SIG-M5 treated with dmso at 0.1 percent for 504 hours (cell line): Measurements from ENCODE around the gene GLIPR1L1.
A peak's percentile ranks its signal among the peaks of the same experiment; 100 is the strongest.
"Not testable (repeated sequence)": the region's sequence is repeated elsewhere in the genome, so short reads cannot be mapped to it uniquely, and the experiment has no call there.

ENCODE experiments used
- DNase-seq: peaks from one replicate; lab custom pipeline; 2025; ENCODE audit not compliant: unreplicated experiment; lab: John Stamatoyannopoulos, UW

GLIPR1L1 gene

GRCh38 chr12:75334384-75335030, at the start of gene GLIPR1L1:
TSS of gene GLIPR1L1 (plus strand) at chr12:75334670. CDS start at chr12:75334729, 59 bp downstream.
- DNase-seq: peak; percentile 81

- DNase-seq: no peak
These were observed 45.6 kb upstream of the GLIPR1L1 start for GRCh38 chr12:75288860-75289259.

- DNase-seq: peak; percentile 28
These were observed 44.7 kb upstream of the GLIPR1L1 start for GRCh38 chr12:75289753-75290152.

GRCh38 chr12:75291014-75291413, 43.5 kb upstream of the GLIPR1L1 start:
- no peak for DNase-seq

- no peak for DNase-seq
These were observed 40.1 kb upstream of the GLIPR1L1 start for GRCh38 chr12:75294336-75294735.

DNA sequence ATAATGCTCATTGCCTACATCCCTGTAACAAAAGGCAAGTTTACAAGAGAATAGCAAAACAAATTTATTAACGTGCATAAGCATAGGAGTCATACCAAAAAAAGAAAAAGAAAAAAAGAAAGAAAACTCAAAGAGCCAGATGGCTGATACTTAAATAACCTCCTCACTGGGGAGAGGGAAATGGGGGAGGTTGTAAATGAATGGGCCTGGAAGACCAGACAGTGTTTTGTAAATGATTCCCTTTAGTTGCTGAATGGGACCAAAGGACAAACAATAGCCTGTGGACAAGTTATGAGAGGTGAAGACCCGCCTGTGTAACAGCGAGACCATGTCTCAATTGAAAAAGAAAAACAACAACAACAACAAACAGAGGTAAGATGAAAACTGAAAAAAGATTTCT, 39.7 kb upstream of the GLIPR1L1 start:
- DNase-seq: no peak

- DNase-seq: no peak
These were observed 32.2 kb upstream of the GLIPR1L1 start for GRCh38 chr12:75302225-75302624.

GRCh38 chr12:75302781-75303180, 31.7 kb upstream of the GLIPR1L1 start:
- DNase-seq: no peak

- no peak for DNase-seq
These were observed 28.8 kb upstream of the GLIPR1L1 start for GRCh38 chr12:75305412-75306332.

GRCh38 chr12:75308279-75308678, 26.2 kb upstream of the GLIPR1L1 start:
- no peak for DNase-seq

DNA sequence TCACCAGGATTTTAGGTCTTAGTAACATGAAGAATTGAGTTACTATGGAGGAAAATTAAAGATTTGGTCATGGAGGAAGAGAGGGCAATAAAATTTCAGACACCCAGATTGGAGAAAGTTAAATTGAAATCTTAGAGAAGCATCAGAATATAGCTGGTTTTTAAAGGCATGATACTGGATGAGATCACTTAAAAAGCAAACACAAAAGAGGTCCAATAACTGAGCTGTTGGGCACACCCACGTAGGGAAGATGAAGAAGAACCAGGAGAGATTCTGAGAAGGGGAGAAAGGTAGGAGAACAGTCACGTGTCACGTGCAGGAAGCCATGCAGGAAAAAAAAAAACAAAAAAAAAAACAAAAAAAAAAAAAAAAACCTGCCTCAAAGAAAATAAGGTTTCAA, 23.1 kb upstream of the GLIPR1L1 start:
- DNase-seq: no peak

DNA sequence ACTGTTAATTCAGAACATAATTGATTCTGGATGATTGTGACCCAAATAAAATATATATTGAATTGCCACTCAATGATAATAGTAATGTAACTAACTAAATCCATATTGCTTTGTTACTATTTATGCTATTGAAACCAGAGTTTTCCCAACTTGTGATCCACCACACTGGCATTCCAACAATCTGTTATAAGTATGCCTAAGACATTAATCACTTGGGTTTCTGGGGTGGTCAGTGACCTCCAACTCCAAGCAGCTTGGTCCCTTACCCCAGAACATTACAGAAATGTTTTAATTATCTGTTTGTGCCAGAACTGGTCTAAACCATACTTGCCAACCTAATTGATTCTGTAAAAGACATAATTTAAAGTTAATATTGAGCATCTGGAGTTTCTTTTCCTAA, 19.0 kb upstream of the GLIPR1L1 start:
- DNase-seq: no peak

DNA sequence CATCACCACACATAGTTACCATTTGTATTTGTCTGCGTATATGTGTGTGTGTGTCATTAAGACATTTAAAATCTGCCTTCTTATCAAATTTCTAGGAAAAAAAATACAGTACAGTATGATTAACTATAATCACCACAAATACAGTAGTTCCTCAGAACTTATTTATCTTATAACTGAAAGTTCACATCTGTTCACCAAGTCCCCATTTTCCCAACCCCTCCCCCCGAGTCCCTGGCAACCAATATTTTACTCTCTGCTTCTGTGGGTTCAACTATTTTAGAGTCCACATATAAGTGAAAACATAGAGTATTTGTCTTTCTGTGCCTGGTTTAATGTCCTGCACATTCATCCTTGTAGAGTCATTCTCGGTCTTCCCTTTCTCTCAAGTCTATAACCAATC, 16.7 kb upstream of the GLIPR1L1 start:
- no peak for DNase-seq

- no peak for DNase-seq
These were observed 12.0 kb upstream of the GLIPR1L1 start for GRCh38 chr12:75322464-75322863.

DNA sequence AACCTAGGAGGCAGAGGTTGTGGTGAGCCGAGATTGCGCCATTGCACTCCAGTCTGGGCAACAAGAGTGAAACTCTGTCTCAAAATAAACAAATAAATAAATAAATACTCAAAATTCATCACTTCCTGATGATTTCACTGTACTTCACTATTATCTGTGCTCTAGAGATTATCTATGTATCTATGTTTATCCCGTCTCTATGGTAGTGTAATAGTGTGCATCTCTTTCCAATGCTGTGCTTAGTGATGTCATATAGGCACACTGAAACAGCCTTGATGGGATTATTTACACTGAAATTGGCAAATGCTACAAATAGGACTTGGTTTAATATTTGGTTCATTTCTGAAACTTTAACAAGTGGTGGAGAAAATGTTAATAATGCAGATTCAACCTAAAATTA, 10.8 kb upstream of the GLIPR1L1 start:
- no peak for DNase-seq

- DNase-seq: no peak
These were observed 6.8 kb upstream of the GLIPR1L1 start for GRCh38 chr12:75327642-75328041.

GRCh38 chr12:75329918-75330826, 4.3 kb upstream of the GLIPR1L1 start, which contains the start of gene CAPS2:
TSS of gene CAPS2 (minus strand) at chr12:75330324. CDS start at chr12:75326498, 3,826 bp downstream.
- peak; percentile 89 for DNase-seq

DNA sequence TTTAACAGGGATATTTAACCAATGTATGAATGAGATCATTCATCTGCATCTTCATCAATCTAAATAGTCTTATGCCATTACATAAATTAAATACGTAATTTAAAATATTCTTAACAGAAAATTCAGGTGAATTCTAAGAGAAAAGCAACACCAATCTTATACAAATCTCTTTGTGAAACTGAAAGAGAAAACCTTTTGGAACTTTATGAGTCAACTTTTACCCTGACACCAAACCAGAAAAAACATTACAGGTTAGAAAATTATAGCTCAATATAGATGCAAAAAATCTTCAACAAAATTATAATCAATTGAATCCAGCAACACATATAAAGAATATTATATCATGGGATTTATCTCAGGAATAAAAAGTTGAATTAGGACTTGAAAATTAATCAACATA, 3.4 kb downstream of the GLIPR1L1 start:
- no peak for DNase-seq

DNA sequence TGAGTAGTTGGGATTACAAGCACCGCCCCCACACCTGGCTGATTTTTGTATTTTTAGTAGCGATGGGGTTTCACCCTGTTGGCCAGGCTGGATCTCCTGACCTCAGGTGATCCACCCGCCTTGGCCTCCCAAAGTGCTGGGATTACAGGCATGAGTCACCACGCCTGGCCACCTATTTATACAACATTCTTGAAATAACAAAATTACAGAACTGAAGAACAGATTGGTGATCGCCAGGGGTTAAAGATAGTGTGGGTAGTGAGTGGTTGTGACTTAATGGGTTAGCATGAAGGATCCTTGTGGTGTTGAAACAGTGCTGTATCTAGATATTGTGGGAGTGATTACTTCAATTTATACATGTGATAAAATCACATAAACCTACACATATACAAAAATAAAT, 7.4 kb downstream of the GLIPR1L1 start:
- no peak for DNase-seq

DNA sequence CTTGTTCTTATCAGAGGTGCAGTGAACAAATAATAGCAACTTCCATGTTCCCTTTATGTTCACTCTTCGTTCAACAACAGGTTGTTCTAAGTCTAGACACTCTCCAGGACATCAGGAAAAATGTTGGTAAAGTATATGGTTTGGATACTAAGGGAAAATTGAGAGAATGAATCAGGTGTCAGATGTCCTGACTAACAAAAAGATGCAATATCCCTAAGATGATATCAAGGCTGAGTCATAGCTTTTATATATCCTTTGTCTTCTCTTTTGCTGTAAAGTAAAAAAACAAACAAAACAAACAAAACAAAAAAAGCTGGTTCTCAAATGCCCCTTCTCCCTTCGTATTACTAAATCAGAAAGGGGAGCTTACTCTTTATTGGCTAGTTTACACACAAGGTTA, 11.1 kb downstream of the GLIPR1L1 start:
- DNase-seq: no peak

GRCh38 chr12:75346215-75346614, 11.7 kb downstream of the GLIPR1L1 start:
- not testable (repeated sequence) for DNase-seq
